Epithelial cell of esophagus (primary cell): ENCODE measurements around the gene SPAAR.

ENCODE experiments used
- DNase-seq: peaks from one replicate; pipeline ENCODE4 v3.0.0; 2010; ENCODE audit warnings: low read depth
- H3K4me3 ChIP-seq: 2 replicates; pipeline ENCODE4 v1.5.1; 2011; ENCODE audit warnings: mild to moderate bottlenecking, low read length, control low read depth
- CTCF ChIP-seq: IDR thresholded peaks from 2 replicates; pipeline ENCODE4 v1.5.1; 2011; ENCODE audit warnings: low read depth, mild to moderate bottlenecking, low read length, control low read depth, inconsistent platforms; ENCODE audit not compliant: insufficient read depth; ENCODE audit errors: missing control alignments

The SPAAR gene

DNA sequence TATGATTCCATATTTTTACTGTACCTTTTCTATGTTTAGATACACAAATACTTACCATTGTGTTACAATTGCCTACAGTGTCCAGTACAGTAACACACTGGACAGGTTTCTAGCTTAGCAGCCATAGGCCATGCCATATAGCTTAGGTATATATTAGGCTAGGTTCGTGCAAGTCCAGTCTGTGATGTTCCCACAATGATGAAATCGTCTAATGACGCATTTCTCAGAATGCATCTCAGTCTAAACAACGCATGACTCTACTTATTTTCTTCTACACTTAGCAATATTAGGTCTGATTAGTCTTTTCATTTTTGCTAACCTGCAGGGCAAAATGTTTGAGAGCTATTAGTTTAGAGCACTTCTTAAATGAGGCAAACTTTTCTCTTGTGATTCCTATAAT lies 26.0 kb downstream of the SPAAR start:
- no peak for TF ChIP-seq CTCF
- no peak overlapping the region for H3K4me3 ChIP-seq
- DNase-seq = peak; percentile 70

DNA sequence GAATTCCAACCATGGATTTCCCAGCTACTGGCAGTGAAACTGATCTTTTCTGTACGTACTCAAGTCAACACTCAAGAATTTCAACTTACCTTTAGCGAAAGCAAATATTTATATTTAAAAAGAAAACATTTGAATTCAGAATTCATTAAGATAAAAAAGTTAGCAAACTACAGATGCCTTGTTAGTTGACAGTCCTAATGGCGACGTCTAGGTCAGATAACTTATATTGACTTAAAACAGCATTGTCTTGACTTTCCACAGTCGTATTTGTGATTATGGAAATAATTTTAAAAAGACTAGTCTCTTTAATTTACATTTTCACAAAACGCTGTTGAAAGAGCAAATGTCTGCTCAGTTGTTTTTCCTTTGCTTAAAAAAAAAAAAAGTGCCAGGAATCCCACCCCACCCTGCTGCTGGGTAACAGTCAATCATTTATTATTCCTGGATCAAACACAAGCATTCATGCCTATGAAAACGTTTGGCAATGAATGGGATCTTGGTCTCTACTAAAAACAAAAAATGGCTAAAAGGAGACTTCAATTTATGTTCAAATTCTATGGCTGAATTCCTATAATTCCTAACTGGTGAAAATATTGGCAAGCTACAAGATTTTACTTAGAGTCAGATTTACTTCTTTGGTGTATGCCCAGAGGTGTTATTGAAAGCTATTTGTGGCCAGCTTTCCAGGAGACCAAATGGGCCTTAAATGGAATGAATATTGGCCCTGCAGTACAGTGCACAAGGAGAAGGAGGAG lies 26.6 kb downstream of the SPAAR start:
- DNase-seq = no peak
- no peak for TF ChIP-seq CTCF
- no peak overlapping the region for H3K4me3 ChIP-seq

- DNase-seq = no peak
- TF ChIP-seq CTCF = no peak
These were observed 27.9 kb downstream of the SPAAR start for GRCh38 chr9:35937227-35937626.

GRCh38 chr9:35938474-35939356 lies 29.4 kb downstream of the SPAAR start:
- no peak overlapping the region for H3K4me3 ChIP-seq
- no peak for TF ChIP-seq CTCF
- no peak for DNase-seq

More at GRCh38 chr9:35937227-35937626, 27.9 kb downstream of the SPAAR start:
- H3K4me3 ChIP-seq = no peak overlapping the region

DNA sequence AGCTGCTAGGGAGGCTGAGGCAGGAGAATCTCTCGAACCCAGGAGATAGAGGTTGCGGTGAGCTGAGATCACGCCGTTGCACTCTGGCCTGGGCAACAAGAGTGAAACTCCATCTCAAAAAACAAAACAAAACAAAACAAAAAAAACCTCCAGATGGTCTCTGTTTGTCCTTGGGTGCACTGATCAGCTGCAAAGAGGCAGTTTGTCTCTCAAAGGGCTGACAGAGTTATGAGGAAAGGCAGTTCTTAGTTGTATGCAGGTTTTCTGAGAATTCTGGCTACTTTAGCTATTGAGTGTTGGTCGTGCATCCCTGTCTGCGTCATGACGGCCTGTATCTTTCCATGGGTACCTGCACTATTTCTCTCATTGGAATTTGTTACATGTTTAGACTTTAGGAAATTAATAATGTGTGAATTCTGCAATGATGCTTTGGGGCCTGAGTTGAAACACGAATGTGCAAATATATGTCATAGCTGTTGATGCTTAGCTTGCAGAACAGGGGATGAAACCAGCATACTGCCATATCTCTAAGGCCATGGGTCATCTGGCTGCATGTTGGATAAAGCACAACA lies 30.5 kb downstream of the SPAAR start:
- TF ChIP-seq CTCF = no peak
- H3K4me3 ChIP-seq = no peak overlapping the region

DNA sequence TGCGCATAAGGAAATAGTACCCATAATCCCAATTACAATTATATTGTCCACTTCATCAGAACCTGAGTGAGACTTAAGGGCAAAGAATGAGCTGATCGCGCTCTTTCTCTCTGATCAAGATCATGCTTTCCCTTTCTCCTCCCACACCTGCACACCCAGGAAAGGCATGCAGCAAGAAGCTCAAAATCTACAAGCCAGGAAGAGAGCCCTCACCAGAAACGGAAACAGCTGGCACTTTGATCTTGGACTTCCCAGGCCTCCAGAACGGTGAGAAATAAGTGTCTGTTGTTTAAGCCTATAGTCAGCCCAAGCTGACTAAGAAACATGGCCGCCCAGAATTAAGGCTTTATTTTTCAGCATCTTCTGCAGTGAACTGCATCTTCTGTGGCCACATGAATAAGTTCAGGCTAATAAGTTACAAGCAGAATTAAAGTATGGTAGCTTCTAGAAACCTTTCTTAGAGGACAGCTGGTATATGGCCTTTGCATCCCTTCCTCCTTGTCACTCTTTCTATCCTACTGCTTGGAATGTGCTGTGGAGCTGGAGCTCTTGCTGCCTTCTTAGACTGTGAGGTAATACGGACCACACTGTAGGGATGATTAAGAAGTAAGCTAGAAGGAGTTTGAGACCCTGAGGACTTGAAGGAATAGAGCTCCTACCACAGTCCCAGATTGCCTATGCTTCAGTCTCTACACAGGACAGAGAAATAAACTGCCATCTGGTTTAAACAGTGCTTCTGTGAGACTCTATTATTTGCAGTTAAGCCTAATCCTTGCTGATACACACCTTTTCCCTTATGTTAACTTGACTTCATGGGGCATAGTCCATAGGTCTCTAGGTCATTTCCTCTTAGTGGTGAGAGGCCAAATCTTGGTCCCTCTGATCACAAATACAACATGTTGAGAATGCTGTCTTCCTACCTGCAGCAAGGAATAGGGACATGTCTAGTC lies 31.4 kb downstream of the SPAAR start:
- no peak overlapping the region for H3K4me3 ChIP-seq

More for the DNA sequence above, 30.5 kb downstream of the SPAAR start:
- DNase-seq = no peak

More for the DNA sequence above, 31.4 kb downstream of the SPAAR start:
- no peak for DNase-seq
- TF ChIP-seq CTCF = no peak
